Testis (tissue), 3 donors: ENCODE results near the gene DAND5. TPM values are rescaled to one million over a fixed set of nuclear protein-coding genes. Genes with fewer than 3 reads are reported as not detected.
A peak's percentile ranks its signal among the peaks of the same experiment; 100 is the strongest.
"Not testable (repeated sequence)": the region's sequence is repeated elsewhere in the genome, so short reads cannot be mapped to it uniquely, and the experiment has no call there.

Experiments used
- DNase-seq: peaks from one replicate; pipeline ENCODE4 v3.0.0-alpha.2; 2019
- H3K27ac ChIP-seq, 2 donors: fragments of 200-600 bp; sonication (generic); one replicate each; pipeline ENCODE4 v1.5.1; 2019
- H3K27me3 ChIP-seq: fragments of 200-600 bp; sonication (generic); one replicate; pipeline ENCODE4 v1.5.1; 2019
- H3K36me3 ChIP-seq: fragments of 200-600 bp; sonication (generic); one replicate; pipeline ENCODE4 v1.5.1; 2017; ENCODE audit warnings: low read depth; ENCODE audit errors: missing control alignments
- H3K4me1 ChIP-seq: fragments of 200-600 bp; sonication (generic); one replicate; pipeline ENCODE4 v1.5.1; 2019
- H3K4me3 ChIP-seq, 2 donors: fragments of 200-600 bp; sonication (generic); one replicate each; pipeline ENCODE4 v1.5.1; 2017 to 2019
- H3K9me3 ChIP-seq: fragments of 200-600 bp; sonication (generic); one replicate; pipeline ENCODE4 v1.5.1; 2017
- POLR2A ChIP-seq: fragments of 450-650 bp; IDR thresholded peaks from one replicate; pipeline ENCODE4 v1.6.1; 2017; ENCODE audit warnings: antibody characterized with exemption, mild to moderate bottlenecking, moderate library complexity
- WGBS, 2 donors: methylation state at CpG; one replicate each; pipeline ENCODE4 v1.1.5; 2018; 5-methylcytosine and 5-hydroxymethylcytosine counted together
- intact Hi-C: fragments of 100-400 bp; cut with DNase I; formaldehyde crosslinking; loops from one replicate; pipeline ENCODE4 v1.15.1; 2023; ENCODE audit warnings: low total_unique reads
- polyA plus RNA-seq: library from polyadenylated mRNA; stranded (reverse); fragments of 350-450 nt; fragmentation: Illumina TruSeq; extraction: RNeasy Lipid Tissue Mini Kit (QIAGEN cat#74804); gene quantifications from one replicate; pipeline ENCODE4 v1.2.3, GENCODE V29; 2014; ENCODE audit warnings: low read depth, low replicate concordance; ENCODE audit not compliant: insufficient read depth
- total RNA-seq, 2 donors: library from RNA; depleted of rRNA; stranded (reverse); fragments of >200 nt; gene quantifications; one replicate each; pipeline ENCODE4 v1.2.3, GENCODE V29; 2016
- TF ChIP-seq, protein P1 (sequence below), 3 experiments: fragments of 450-650 bp in 2 of 3; fragments of 200-600 bp in 1 of 3; sonication (generic) in 1 of 3; IDR thresholded peaks; one replicate each; pipeline ENCODE4 v1.5.1; 2016 to 2019; ENCODE audit warnings: antibody characterized with exemption in 3 of 3, mild to moderate bottlenecking in 2 of 3, moderate library complexity in 1 of 3

The DAND5 gene
- total and polyA plus RNA-seq, 3 donors from 2014 or later = 0.16 to 2.8 (median 1.4) TPM

DNA sequence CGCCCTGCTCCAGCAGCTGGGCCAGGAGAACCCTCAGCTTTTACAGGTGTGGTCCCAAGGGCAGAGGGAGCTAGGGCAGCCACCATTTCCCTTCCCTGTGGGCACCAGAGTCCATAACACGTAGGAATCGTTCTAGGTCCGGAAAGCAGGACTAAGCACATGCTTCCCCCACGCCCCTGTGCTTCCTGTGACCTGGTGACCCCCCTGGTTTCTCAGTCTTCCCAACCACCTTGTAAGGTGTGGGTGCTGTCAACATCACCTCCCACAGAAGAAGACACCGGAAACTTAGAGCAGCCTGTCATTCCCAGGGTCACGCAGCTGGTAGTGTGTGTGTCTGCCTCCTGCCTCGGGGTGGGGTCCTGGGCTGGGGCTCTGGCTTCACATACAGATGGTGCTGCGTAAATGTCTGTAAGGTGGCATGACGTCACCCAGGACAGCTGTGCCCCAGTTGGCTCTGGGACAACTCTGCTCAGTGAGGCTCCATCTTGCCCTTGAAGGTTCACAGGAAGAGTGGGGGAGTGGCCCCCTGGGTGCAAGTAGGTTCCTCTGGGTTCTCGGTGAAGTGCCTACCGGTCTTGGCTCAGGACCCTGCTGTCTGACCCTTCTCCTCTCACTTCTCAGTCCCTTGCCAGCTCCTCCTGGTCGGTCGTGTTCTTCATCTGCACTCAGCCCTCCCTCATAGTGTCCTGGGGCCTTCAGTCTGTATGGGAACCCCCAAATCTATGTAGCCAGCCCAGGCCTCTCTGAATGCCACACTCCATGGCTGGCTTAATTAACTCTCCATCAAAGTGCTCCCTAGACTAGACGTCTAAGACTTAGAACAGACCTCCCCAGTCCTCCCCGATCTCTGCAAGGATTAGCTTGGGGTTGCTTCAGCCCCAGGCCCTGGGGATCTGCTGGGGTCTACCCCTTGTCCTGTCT lies 19.8 kb upstream of the DAND5 start:
- Histone ChIP-seq H3K9me3 (no peaks in the 10 kb centered on the region), H3K36me3 (no peaks in the 10 kb centered on the region), H3K4me3 (no peak overlapping the region), H3K27ac (no peak overlapping the region), H3K27me3 (no peaks in the 10 kb centered on the region), H3K4me1 (peaks cover 19% of the 10 kb centered on the region)
- 65 to 77% methylated on average over 15 to 16 of the region's 16 CpGs for WGBS, 2 donors
- TF ChIP-seq, protein P1, sequence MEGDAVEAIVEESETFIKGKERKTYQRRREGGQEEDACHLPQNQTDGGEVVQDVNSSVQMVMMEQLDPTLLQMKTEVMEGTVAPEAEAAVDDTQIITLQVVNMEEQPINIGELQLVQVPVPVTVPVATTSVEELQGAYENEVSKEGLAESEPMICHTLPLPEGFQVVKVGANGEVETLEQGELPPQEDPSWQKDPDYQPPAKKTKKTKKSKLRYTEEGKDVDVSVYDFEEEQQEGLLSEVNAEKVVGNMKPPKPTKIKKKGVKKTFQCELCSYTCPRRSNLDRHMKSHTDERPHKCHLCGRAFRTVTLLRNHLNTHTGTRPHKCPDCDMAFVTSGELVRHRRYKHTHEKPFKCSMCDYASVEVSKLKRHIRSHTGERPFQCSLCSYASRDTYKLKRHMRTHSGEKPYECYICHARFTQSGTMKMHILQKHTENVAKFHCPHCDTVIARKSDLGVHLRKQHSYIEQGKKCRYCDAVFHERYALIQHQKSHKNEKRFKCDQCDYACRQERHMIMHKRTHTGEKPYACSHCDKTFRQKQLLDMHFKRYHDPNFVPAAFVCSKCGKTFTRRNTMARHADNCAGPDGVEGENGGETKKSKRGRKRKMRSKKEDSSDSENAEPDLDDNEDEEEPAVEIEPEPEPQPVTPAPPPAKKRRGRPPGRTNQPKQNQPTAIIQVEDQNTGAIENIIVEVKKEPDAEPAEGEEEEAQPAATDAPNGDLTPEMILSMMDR (IDR thresholded peaks at IDR 0.05) = no peak
- no peak for TF ChIP-seq POLR2A
- DNase-seq = no peak
- intact Hi-C loops = no loop called here

- H3K9me3 ChIP-seq, H3K36me3 ChIP-seq, H3K27ac ChIP-seq, intact Hi-C loops, DNase-seq, H3K27me3 ChIP-seq, H3K4me3 ChIP-seq: not testable (repeated sequence)
- whole genome bisulfite sequencing, 2 donors = 91 to 100% methylated on average over 5 to 6 of the region's 6 CpGs
- peaks cover 20% of the 10 kb centered on the region for H3K4me1 ChIP-seq
These were observed 17.3 kb upstream of the DAND5 start for GRCh38 chr19:12952050-12952449.

GRCh38 chr19:12952488-12953137 lies 16.8 kb upstream of the DAND5 start:
- H3K27ac ChIP-seq = peak overlapping the region in 1 of 2 donors; percentile 31
- no peak overlapping the region for H3K4me3 ChIP-seq
- no peaks in the 10 kb centered on the region for H3K36me3 ChIP-seq
- peaks cover 19% of the 10 kb centered on the region for H3K4me1 ChIP-seq
- H3K27me3 ChIP-seq = no peaks in the 10 kb centered on the region
- 57 to 65% methylated on average over 12 of the region's 12 CpGs for WGBS, 2 donors
- intact Hi-C loops = no loop called here
- no peak for DNase-seq
- TF ChIP-seq, protein P1 (IDR thresholded peaks at IDR 0.05) = no peak
- no peak for TF ChIP-seq POLR2A
- no peaks in the 10 kb centered on the region for H3K9me3 ChIP-seq

DNA sequence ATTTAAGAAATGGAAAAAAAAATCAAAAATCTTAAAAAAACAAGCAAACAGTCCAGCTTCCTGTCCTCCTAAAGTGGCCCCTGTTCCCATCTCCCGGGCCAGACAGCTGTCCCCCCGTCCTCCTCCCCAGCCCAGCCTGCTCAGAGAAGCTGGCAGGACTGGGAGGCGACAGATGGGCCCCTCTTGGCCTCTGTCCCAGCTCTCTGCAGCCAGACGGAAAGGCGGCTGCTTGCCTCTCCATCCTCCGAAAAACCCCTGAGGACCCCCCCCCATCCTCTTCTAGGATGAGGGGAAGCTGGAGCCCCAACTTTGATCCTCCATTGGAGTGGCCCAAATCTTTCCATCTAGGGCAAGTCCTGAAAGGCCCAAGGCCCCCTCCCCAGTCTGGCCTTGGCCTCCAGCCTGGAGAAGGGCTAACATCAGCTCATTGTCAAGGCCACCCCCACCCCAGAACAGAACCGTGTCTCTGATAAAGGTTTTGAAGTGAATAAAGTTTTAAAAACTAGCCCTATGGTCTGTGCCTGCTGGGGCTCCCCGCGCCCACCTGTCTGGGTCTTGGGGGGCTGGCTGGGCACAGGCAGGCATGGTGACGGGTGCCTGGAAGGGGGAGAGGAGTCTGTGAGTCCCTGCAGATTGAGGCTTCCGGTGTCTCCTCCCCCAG lies 16.1 kb upstream of the DAND5 start:
- DNase-seq = no peak
- peaks cover 19% of the 10 kb centered on the region for H3K4me1 ChIP-seq

More for the DNA sequence above, 16.1 kb upstream of the DAND5 start:
- Histone ChIP-seq H3K9me3 (no peaks in the 10 kb centered on the region), H3K36me3 (no peaks in the 10 kb centered on the region), H3K27me3 (no peaks in the 10 kb centered on the region), H3K27ac (peak overlapping the region in 1 of 2 donors; percentile 31), H3K4me3 (no peak overlapping the region)
- intact Hi-C loops = no loop called here
- TF ChIP-seq, protein P1 (IDR thresholded peaks at IDR 0.05) = no peak
- TF ChIP-seq POLR2A = no peak
- WGBS, 2 donors = 38 to 48% methylated on average over 11 of the region's 11 CpGs
